B cell (primary cell): ENCODE measurements around the gene CD44.
A peak's percentile ranks its signal among the peaks of the same experiment; 100 is the strongest.

Source experiments
- EZH2 ChIP-seq: IDR thresholded peaks from 2 replicates; pipeline ENCODE4 v1.6.1; 2012; ENCODE audit warnings: borderline replicate concordance, low read depth, mild to moderate bottlenecking, moderate library complexity, low read length; ENCODE audit not compliant: insufficient read depth, poor library complexity, severe bottlenecking
- TF ChIP-seq, protein P1 (sequence below): fragments of 200-600 bp; IDR thresholded peaks from one replicate; pipeline ENCODE4 v1.8.0; 2022; ENCODE audit warnings: antibody characterized with exemption, mild to moderate bottlenecking

DNA sequence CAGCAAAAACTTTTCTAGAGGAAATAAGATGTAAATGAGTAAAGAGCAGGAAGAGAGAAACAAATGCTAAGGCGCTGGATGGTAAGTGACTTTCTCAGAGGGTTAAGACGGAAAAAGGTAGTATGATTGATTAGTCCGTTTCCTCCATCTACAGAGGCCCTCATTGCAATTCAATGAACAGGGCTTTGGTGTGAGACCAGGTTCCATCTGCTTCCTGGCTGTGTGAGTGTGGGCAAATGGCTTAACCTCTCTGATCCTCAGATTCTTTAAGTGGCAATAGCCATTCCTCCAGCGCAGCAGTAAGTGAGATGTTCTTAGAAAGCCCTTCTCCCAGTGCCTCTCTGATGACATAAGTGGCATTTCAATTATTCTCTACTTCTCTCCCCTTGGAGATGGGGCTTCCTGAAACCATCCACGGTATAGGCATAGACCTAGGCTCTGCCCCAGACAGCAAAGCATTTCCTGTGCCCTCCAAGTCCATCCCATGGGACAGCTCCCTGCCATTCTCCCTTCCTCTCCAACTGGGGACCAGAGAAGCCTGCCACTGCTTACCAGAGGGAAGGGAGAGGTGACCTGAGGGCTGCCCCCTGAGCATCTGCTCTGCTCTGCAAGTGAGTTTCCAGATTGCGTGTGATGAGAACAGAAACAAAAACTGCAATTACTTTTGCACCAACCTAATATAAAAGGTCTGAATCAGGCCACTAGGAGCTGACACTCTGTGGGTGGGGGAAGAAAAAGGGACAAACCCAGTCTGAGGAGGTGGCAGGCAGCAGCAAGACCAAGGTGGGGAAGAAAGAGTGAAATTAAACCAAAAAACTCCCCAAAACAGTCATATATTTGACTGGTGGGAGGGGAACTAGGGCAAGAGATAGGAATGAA is 12.7 kb upstream of the CD44 start:
- TF ChIP-seq, protein P1, sequence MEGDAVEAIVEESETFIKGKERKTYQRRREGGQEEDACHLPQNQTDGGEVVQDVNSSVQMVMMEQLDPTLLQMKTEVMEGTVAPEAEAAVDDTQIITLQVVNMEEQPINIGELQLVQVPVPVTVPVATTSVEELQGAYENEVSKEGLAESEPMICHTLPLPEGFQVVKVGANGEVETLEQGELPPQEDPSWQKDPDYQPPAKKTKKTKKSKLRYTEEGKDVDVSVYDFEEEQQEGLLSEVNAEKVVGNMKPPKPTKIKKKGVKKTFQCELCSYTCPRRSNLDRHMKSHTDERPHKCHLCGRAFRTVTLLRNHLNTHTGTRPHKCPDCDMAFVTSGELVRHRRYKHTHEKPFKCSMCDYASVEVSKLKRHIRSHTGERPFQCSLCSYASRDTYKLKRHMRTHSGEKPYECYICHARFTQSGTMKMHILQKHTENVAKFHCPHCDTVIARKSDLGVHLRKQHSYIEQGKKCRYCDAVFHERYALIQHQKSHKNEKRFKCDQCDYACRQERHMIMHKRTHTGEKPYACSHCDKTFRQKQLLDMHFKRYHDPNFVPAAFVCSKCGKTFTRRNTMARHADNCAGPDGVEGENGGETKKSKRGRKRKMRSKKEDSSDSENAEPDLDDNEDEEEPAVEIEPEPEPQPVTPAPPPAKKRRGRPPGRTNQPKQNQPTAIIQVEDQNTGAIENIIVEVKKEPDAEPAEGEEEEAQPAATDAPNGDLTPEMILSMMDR, result peak; percentile 38
- TF ChIP-seq EZH2, result no peak
